Lung (tissue), 12 donors: ENCODE data around the gene CDK5RAP2. TPM values are rescaled to one million over a fixed set of nuclear protein-coding genes. Genes with fewer than 3 reads are reported as not detected.

ENCODE experiments used
- ATAC-seq: fragments of 200-7000 bp; cut with Tn5 transposase; one replicate; pipeline ENCODE4 v1.9.1; 2020; ENCODE audit warnings: moderate number of reproducible peaks; ENCODE audit not compliant: insufficient read depth, low FRiP score
- DNase-seq, 3 donors: peaks; one replicate each; pipeline ENCODE4 v3.0.0-alpha.2; 2013 to 2017
- H3K27ac ChIP-seq, 2 donors: one replicate each; pipeline ENCODE4 v1.5.1; 2013; ENCODE audit warnings: mild to moderate bottlenecking in 2 of 2, moderate library complexity in 2 of 2, control low read depth in 1 of 2, inconsistent platforms in 1 of 2, low read depth in 1 of 2, low read length in 1 of 2
- H3K27me3 ChIP-seq, 3 donors: one replicate each; pipeline ENCODE4 v1.5.1; 2013; ENCODE audit warnings: low read length in 2 of 3; ENCODE audit not compliant: control insufficient read depth in 3 of 3, insufficient read depth in 3 of 3
- H3K36me3 ChIP-seq, 4 donors: one replicate each; pipeline ENCODE4 v1.5.1; 2013; ENCODE audit warnings: low read length in 4 of 4, mild to moderate bottlenecking in 1 of 4, moderate library complexity in 1 of 4; ENCODE audit not compliant: control insufficient read depth in 4 of 4, insufficient read depth in 4 of 4
- H3K4me1 ChIP-seq, 5 donors: one replicate each; pipeline ENCODE4 v1.5.1; 2013; ENCODE audit warnings: low read length in 5 of 5, mild to moderate bottlenecking in 2 of 5, moderate library complexity in 1 of 5; ENCODE audit not compliant: control insufficient read depth in 5 of 5, insufficient read depth in 5 of 5
- H3K4me3 ChIP-seq: one replicate; pipeline ENCODE4 v1.5.1; 2013; ENCODE audit warnings: mild to moderate bottlenecking, control low read depth, moderate library complexity
- H3K9ac ChIP-seq, 2 donors: one replicate each; pipeline ENCODE4 v1.5.1; 2013; ENCODE audit warnings: low read length in 2 of 2, control low read depth in 1 of 2; ENCODE audit not compliant: insufficient read depth in 1 of 2
- H3K9me3 ChIP-seq, 4 donors: one replicate each; pipeline ENCODE4 v1.5.1; 2013; ENCODE audit warnings: low read length in 3 of 4, mild to moderate bottlenecking in 1 of 4, moderate library complexity in 1 of 4; ENCODE audit not compliant: control insufficient read depth in 4 of 4, insufficient read depth in 3 of 4
- WGBS, 2 donors: extraction: QIAGEN DNeasy Blood & Tissue Kit; methylation state at CpG; one replicate each; pipeline ENCODE4 v1.1.7; 2013; 5-methylcytosine and 5-hydroxymethylcytosine counted together
- polyA plus RNA-seq, 2 donors: library from polyadenylated mRNA; stranded (reverse); fragments of 200-250 nt; gene quantifications; one replicate each; pipeline ENCODE4 v1.2.1, GENCODE V29; 2013
- total RNA-seq, 2 donors: library from RNA; depleted of rRNA in 1 of 2; stranded (reverse); fragments of >200 nt in 1 of 2; gene quantifications; one replicate each; pipeline ENCODE4 v1.2.1, GENCODE V29; 2014 to 2021
- TF ChIP-seq, protein P1 (sequence below): IDR thresholded peaks from 2 replicates; pipeline ENCODE4 v1.5.1; 2012; ENCODE audit warnings: mild to moderate bottlenecking; ENCODE audit errors: control extremely low read depth, extremely low read depth
- donor health status: control.
- donor health status: control.
- donor health status: Bipolar disorder and iron deficiency.
- donor health status: healthy.
- donor health status: DM: yes; HTN: yes; CAD: no.

CDK5RAP2 gene
- total and polyA plus RNA-seq, 4 donors = 25.6 to 65.7 (median 35.9) TPM

DNA sequence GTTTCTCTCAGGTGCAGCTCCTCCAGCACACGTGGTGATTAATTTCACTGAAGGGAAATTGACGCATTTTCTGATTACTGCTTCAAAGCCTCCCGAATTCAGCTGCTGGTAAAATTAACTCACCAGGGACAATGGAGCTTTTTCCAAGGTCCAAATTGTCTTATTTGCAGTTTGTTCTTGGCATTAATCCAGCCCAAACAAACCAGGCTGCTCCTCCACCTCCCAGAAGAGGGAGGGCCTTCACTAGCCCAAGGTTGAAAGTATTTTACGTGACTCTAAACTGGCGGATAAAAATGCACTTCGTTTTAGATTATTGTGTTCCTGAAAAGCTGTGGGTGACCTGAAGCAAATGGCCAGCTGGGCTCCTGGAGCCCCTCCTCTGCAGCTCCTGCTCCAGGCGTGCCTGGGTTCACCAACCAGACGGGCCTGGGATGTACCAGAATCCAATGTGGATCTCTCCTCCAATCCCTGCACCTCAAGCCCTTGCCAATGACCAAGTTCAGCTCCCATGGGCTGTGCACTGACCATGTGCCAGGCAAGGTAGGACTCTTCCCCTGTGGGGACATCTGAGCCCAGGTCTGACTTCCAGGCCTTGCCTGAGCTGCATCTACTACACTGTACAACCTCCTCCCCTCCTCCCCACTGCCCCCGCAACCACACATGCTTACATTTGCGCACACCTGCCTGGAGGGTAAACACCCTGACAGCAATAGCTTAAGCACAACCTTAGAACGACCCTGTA is 193.4 kb downstream of the CDK5RAP2 start:
- no peaks in the 10 kb centered on the region for H3K9me3 ChIP-seq
- H3K27ac ChIP-seq = no peak overlapping the region
- no peak for ATAC-seq
- 66 to 82% methylated on average over 11 of the region's 11 CpGs for WGBS, 2 donors
- peaks cover 0 to 13% (median 8%) of the 10 kb centered on the region in 5 donors for H3K4me1 ChIP-seq
- H3K36me3 ChIP-seq = peaks cover under 1 to 33% (median 10%) of the 10 kb centered on the region in 4 donors
- TF ChIP-seq, protein P1, sequence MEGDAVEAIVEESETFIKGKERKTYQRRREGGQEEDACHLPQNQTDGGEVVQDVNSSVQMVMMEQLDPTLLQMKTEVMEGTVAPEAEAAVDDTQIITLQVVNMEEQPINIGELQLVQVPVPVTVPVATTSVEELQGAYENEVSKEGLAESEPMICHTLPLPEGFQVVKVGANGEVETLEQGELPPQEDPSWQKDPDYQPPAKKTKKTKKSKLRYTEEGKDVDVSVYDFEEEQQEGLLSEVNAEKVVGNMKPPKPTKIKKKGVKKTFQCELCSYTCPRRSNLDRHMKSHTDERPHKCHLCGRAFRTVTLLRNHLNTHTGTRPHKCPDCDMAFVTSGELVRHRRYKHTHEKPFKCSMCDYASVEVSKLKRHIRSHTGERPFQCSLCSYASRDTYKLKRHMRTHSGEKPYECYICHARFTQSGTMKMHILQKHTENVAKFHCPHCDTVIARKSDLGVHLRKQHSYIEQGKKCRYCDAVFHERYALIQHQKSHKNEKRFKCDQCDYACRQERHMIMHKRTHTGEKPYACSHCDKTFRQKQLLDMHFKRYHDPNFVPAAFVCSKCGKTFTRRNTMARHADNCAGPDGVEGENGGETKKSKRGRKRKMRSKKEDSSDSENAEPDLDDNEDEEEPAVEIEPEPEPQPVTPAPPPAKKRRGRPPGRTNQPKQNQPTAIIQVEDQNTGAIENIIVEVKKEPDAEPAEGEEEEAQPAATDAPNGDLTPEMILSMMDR = no peak
- no peak overlapping the region for H3K9ac ChIP-seq
- H3K27me3 ChIP-seq = no peaks in the 10 kb centered on the region
- DNase-seq = peak in 2 of 3 donors; percentile 45 to 58
- no peak overlapping the region for H3K4me3 ChIP-seq

DNA sequence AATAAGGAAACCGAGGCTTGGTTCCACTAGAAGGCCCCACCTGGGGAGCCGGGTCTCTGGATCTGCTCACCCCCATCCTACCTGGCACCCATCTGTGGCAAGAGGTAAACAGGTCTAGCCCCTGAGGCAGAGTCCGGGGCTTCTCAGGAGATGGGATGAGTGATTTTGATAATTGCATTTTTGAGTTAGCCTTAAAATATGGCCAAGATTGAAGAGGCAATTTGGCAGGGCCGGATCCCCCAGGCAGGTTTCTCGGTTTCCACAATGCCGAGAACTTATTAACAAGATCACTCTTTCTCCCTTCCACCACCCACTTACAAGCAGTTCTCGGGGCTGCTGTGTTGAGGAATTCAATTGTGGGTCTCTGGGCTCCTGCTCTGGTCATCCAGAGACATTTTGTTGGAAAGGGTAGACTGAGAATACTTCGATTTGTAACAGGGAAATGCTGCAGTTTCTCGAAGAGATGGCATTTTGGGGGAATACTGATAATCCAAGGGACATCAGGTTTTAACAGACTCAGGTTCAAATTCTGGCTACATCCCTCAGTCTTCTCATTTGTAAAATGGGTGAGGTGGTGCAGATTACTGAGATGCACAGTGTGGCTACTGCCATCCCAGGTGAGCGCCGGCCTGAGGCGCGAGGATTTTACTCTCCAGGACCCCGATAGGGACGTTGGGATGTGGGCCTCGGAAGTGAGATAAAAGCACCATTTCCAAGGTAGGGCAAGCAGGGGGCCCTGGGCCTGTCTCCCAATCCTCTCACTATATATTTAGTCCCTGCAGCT is 194.2 kb downstream of the CDK5RAP2 start:
- WGBS, 2 donors = 94 to 98% methylated on average over 16 of the region's 16 CpGs
- no peak overlapping the region for H3K9ac ChIP-seq
- TF ChIP-seq, protein P1 = no peak
- no peak overlapping the region for H3K27ac ChIP-seq
- H3K27me3 ChIP-seq = no peaks in the 10 kb centered on the region
- H3K4me3 ChIP-seq = no peak overlapping the region
- DNase-seq (no peak), ATAC-seq (no peak)
- peaks cover 0 to 13% (median 8%) of the 10 kb centered on the region in 5 donors for H3K4me1 ChIP-seq
- H3K9me3 ChIP-seq = no peaks in the 10 kb centered on the region
- H3K36me3 ChIP-seq = peaks cover 0 to 26% (median 7%) of the 10 kb centered on the region in 4 donors

DNA sequence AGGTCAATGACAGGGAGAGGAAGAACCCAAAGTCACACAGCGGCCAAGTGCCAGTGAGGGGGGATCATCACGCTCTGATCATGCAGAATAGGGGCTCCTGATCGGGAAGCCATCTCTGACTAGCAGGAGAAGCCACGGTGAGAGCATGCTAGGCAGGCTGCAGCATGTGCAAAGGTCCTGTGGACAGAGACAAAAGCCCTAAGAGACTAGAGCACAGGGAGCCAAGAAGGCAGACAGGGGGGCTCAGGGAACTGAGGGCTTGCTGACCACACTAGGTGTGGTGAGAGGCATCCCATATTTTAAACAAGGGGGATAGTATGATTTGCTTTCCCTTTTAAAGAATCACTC is 195.1 kb downstream of the CDK5RAP2 start:
- TF ChIP-seq, protein P1 = no peak
- Histone ChIP-seq H3K4me3 (no peak overlapping the region), H3K27ac (no peak overlapping the region), H3K4me1 (peaks cover 0 to 13% (median 8%) of the 10 kb centered on the region in 5 donors), H3K27me3 (no peaks in the 10 kb centered on the region), H3K9ac (no peak overlapping the region), H3K36me3 (peaks cover 0 to 17% (median 6%) of the 10 kb centered on the region in 4 donors), H3K9me3 (peaks cover 0 to 3% (median under 1%) of the 10 kb centered on the region in 4 donors)
- WGBS, 2 donors = 94 to 100% methylated on average over 4 of the region's 4 CpGs
- ATAC-seq (no peak), DNase-seq (no peak)
